ENCODE measurements around the gene BACH1.

Gene BACH1

GRCh38 chr21:29365661-29366265, 67.0 kb downstream of the BACH1 start:
- TF ChIP-seq, protein P1, sequence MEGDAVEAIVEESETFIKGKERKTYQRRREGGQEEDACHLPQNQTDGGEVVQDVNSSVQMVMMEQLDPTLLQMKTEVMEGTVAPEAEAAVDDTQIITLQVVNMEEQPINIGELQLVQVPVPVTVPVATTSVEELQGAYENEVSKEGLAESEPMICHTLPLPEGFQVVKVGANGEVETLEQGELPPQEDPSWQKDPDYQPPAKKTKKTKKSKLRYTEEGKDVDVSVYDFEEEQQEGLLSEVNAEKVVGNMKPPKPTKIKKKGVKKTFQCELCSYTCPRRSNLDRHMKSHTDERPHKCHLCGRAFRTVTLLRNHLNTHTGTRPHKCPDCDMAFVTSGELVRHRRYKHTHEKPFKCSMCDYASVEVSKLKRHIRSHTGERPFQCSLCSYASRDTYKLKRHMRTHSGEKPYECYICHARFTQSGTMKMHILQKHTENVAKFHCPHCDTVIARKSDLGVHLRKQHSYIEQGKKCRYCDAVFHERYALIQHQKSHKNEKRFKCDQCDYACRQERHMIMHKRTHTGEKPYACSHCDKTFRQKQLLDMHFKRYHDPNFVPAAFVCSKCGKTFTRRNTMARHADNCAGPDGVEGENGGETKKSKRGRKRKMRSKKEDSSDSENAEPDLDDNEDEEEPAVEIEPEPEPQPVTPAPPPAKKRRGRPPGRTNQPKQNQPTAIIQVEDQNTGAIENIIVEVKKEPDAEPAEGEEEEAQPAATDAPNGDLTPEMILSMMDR (IDR thresholded peaks at IDR 0.05; ENCODE audit: low read depth, low read length): no peak
- no peak overlapping the region for H3K4me3 ChIP-seq (ENCODE audit: low read depth, low read length)

GRCh38 chr21:29366532-29366931, 67.8 kb downstream of the BACH1 start:
- no peak overlapping the region for H3K4me3 ChIP-seq (ENCODE audit: low read depth, low read length)
- TF ChIP-seq, protein P1 (IDR thresholded peaks at IDR 0.05; ENCODE audit: low read depth, low read length): no peak

- TF ChIP-seq, protein P1 (IDR thresholded peaks at IDR 0.05; ENCODE audit: low read depth, low read length): no peak
- no peak overlapping the region for H3K4me3 ChIP-seq (ENCODE audit: low read depth, low read length)
Observed at GRCh38 chr21:29367335-29367734, 68.6 kb downstream of the BACH1 start.

DNA sequence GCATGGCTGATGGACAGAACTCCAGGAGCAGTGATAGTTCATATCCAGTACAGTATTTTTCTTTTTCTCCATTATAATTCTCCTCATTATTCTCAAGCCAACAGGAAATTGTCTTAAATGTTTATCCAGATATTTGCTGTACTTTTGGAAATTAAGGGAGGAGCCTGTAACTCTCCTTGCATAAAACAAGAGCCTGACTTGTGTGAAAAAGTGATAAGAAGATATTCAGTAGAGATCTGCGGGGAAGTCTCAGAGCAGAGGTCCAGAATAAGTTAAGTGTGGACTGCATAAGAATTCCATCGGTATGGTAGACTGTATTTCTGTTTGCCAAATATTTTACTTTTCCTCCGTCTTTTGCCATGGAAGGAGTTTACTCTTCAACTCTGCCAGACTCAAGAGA, 70.2 kb downstream of the BACH1 start:
- TF ChIP-seq, protein P1 (IDR thresholded peaks at IDR 0.05; ENCODE audit: low read depth, low read length): no peak
- no peak overlapping the region for H3K4me3 ChIP-seq (ENCODE audit: low read depth, low read length)

- TF ChIP-seq, protein P1 (IDR thresholded peaks at IDR 0.05; ENCODE audit: low read depth, low read length): no peak
- no peak overlapping the region for H3K4me3 ChIP-seq (ENCODE audit: low read depth, low read length)
Observed at GRCh38 chr21:29371464-29371863, 72.7 kb downstream of the BACH1 start.

GRCh38 chr21:29372063-29372802, 73.5 kb downstream of the BACH1 start:
- no peak overlapping the region for H3K4me3 ChIP-seq (ENCODE audit: low read depth, low read length)
- TF ChIP-seq, protein P1 (IDR thresholded peaks at IDR 0.05; ENCODE audit: low read depth, low read length): peak; percentile 43

DNA sequence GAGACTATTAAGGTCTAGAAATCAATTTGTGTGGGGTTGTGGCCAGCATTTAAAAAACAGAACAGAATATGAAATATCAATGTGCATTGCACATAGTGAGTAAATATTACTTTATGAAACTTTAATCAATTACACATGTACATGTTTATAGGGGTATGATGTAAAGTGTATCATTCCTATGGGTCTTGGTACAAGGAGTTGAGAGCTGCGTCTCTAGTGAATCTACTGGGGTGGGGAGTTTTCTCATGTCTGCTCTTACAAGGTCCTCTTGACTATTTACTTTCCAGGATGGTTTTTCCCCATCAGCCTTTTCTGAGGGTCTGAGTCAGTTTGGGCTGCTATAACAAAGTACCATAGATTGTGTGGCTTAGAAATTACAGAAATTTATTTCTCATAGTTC, 75.8 kb downstream of the BACH1 start:
- H3K4me3 ChIP-seq (ENCODE audit: low read depth, low read length): no peak overlapping the region
- TF ChIP-seq, protein P1 (IDR thresholded peaks at IDR 0.05; ENCODE audit: low read depth, low read length): no peak

Measured in WI38 (cell line).